ENCODE data around the gene HMGA1. TPM values are rescaled to one million over a fixed set of nuclear protein-coding genes. Genes with fewer than 3 reads are reported as not detected.

Gene HMGA1
- total and polyA plus RNA-seq, 2 experiments from 2014 or later = 1,411 to 2,052 TPM

GRCh38 chr6:34195726-34196115 lies 41.0 kb upstream of the HMGA1 start:
- peaks cover 22% of the 10 kb centered on the region for H3K4me1 Mint-ChIP-seq
- H2AFZ ChIP-seq = peak overlapping the region; percentile 98
- H3K36me3 Mint-ChIP-seq (ENCODE audit: low read depth) = peaks cover 3% of the 10 kb centered on the region; the same call in 1 of the 3 replicates
- no peak overlapping the region for H3K27ac Mint-ChIP-seq
- H3K27me3 Mint-ChIP-seq (ENCODE audit: insufficient read depth, low read depth, poor library complexity) = peaks cover 12% of the 10 kb centered on the region
- ATAC-seq = peak; percentile 7; the same call in 2 of the 3 replicates
- H3K9me3 Mint-ChIP-seq = peaks cover 5% of the 10 kb centered on the region; the same call in 1 of the 3 replicates
- H3K4me3 Mint-ChIP-seq = no peak overlapping the region
- DNase-seq (ENCODE audit: low spot score) = no peak
- no peaks in the 10 kb centered on the region for H3K36me3 ChIP-seq (ENCODE audit: insufficient read depth)
- no peaks in the 10 kb centered on the region for H3K79me2 ChIP-seq (replicated peaks; ENCODE audit: insufficient read depth)
- 0 out of 2 replicates have a peak, but pooled peaks cover 5% of the 10 kb centered on the region for H3K27me3 ChIP-seq (ENCODE audit: insufficient read depth)
- H3F3A ChIP-seq (replicated peaks; ENCODE audit: low read depth) = peaks cover 15% of the 10 kb centered on the region; the same call in 1 of the 2 replicates
- TF ChIP-seq ETS1 (IDR thresholded peaks at IDR 0.05) = no peak
- TF ChIP-seq CREB1 (CRISPR knock-in tag; IDR thresholded peaks at IDR 0.05; ENCODE audit: low read depth) = no peak
- TF ChIP-seq EZH2 (IDR thresholded peaks at IDR 0.05; ENCODE audit: low read depth, unreplicated experiment) = no peak
- no peak for TF ChIP-seq NANOG (IDR thresholded peaks at IDR 0.05; ENCODE audit: borderline replicate concordance)
- TF ChIP-seq ZNF331 (CRISPR knock-in tag; IDR thresholded peaks at IDR 0.05; ENCODE audit: low read depth) = no peak
- no peak for TF ChIP-seq ZNF462 (CRISPR knock-in tag; IDR thresholded peaks at IDR 0.05)
- TF ChIP-seq EZH2phosphoT487 (IDR thresholded peaks at IDR 0.05; ENCODE audit: unreplicated experiment) = no peak
- H3K4me3 ChIP-seq = peak overlapping the region; percentile 47; the same call in 1 of the 2 replicates
- peak overlapping the region; percentile 76 for H3K4me2 ChIP-seq
- no peaks in the 10 kb centered on the region; the same call in 1 of the 2 replicates for H3K4me1 ChIP-seq (ENCODE audit: insufficient read depth)
- no peak overlapping the region for H3K27ac ChIP-seq (ENCODE audit: low read depth)
- H4K20me1 ChIP-seq (replicated peaks; ENCODE audit: insufficient read depth) = no peaks in the 10 kb centered on the region
- no peaks in the 10 kb centered on the region for H3K9me2 ChIP-seq (ENCODE audit: insufficient read depth)
